Ureter (tissue), 1 donor: ENCODE results near the gene BRPF1. TPM values are rescaled to one million over a fixed set of nuclear protein-coding genes. Genes with fewer than 3 reads are reported as not detected.

Experiments used
- DNase-seq: peaks from one replicate; pipeline ENCODE4 v3.0.0-alpha.2; 2020; ENCODE audit warnings: low spot score
- total RNA-seq: library from RNA; stranded (reverse); gene quantifications from one replicate; pipeline ENCODE4 v1.2.4, GENCODE V29; 2023
- donor health status: DM: yes; HTN: yes; CAD: no.

The BRPF1 gene
- 18.6 TPM for total RNA-seq

GRCh38 chr3:9731206-9732079 lies at the start of gene BRPF1:
BRPF1 (plus strand) TSS chr3:9731735; CDS start chr3:9734141, 2,406 bp downstream.
- peak; percentile 100 for DNase-seq

GRCh38 chr3:9682096-9682495 lies 49.4 kb upstream of the BRPF1 start:
- no peak for DNase-seq

- DNase-seq = no peak
Observed at GRCh38 chr3:9683426-9683825, 48.1 kb upstream of the BRPF1 start.

GRCh38 chr3:9685216-9686049 lies 46.1 kb upstream of the BRPF1 start:
- no peak for DNase-seq

GRCh38 chr3:9686050-9686550 lies 45.4 kb upstream of the BRPF1 start:
- DNase-seq = no peak

- DNase-seq = no peak
Observed at GRCh38 chr3:9686703-9687102, 44.8 kb upstream of the BRPF1 start.

GRCh38 chr3:9687514-9687913 lies 44.0 kb upstream of the BRPF1 start:
- DNase-seq = no peak

- no peak for DNase-seq
Observed at GRCh38 chr3:9688961-9689360, 42.6 kb upstream of the BRPF1 start.

GRCh38 chr3:9689757-9690156 lies 41.8 kb upstream of the BRPF1 start:
- no peak for DNase-seq

GRCh38 chr3:9690451-9691450 lies 40.8 kb upstream of the BRPF1 start:
- DNase-seq = no peak

- no peak for DNase-seq
Observed at GRCh38 chr3:9691636-9692035, 39.9 kb upstream of the BRPF1 start.

GRCh38 chr3:9692416-9692815 lies 39.1 kb upstream of the BRPF1 start:
- DNase-seq = no peak

- DNase-seq = no peak
Observed at GRCh38 chr3:9695345-9695744, 36.2 kb upstream of the BRPF1 start.

- DNase-seq = no peak
Observed at GRCh38 chr3:9695746-9696145, 35.8 kb upstream of the BRPF1 start.

- DNase-seq = no peak
Observed at GRCh38 chr3:9696480-9697220, 34.9 kb upstream of the BRPF1 start.

- DNase-seq = no peak
Observed at GRCh38 chr3:9697892-9698291, 33.6 kb upstream of the BRPF1 start.

- no peak for DNase-seq
Observed at GRCh38 chr3:9698293-9698692, 33.2 kb upstream of the BRPF1 start.

- no peak for DNase-seq
Observed at GRCh38 chr3:9700536-9700935, 31.0 kb upstream of the BRPF1 start.

GRCh38 chr3:9701006-9701405 lies 30.5 kb upstream of the BRPF1 start:
- no peak for DNase-seq

GRCh38 chr3:9701711-9702110 lies 29.8 kb upstream of the BRPF1 start:
- no peak for DNase-seq

GRCh38 chr3:9703240-9703639 lies 28.3 kb upstream of the BRPF1 start:
- no peak for DNase-seq
